ENCODE results near the gene STK25.
"Not testable (repeated sequence)": the region's sequence is repeated elsewhere in the genome, so short reads cannot be mapped to it uniquely, and the experiment has no call there.

Gene STK25

GRCh38 chr2:241507430-241508239, 749 bp downstream of the STK25 start:
- DNase-seq = peak; percentile 2 to 17

GRCh38 chr2:241506793-241507429, 1.5 kb downstream of the STK25 start:
- no peak for DNase-seq

DNA sequence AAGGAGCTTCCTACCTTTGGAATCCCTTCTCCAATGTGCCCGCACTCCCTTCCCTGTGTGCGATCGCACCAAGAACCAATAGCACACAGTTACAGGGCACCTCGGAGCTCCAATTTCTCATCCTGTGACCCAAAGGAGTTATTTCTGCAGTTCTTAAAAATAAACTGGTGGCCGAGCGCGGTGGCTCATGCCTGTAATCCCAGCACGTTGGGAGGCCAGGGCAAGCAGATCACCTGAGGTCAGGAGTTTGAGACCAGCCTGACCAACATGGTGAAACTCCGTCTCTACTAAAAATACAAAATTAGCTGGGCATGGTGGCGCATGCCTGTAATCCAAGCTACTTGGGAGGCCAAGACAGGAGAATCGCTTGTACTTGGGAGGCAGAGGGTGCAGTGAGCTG, 2.1 kb downstream of the STK25 start:
- not testable (repeated sequence) for DNase-seq

DNA sequence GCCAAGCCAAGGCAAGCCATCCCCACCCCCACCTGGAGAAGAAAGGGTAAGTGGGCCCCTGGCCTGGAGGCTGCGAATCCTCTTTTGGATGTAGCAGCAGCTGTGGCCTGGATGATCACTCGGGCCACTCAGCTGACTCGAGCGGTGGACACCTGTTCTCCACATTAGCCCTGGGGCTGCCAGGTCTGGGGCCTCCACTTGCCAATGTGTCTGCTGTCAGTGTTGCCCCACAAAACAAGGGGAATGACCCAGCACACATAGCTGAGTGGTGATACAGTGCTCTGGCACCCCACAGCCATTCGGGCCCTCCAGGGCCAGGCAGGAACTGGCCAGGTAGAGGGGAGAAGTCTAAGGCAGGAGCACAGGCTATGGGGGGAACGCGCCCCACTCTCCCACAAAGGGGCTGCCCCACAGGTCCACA, 2.6 kb downstream of the STK25 start:
- no peak for DNase-seq

GRCh38 chr2:241505086-241505780, 3.2 kb downstream of the STK25 start:
- no peak for DNase-seq

GRCh38 chr2:241503776-241504392, 4.5 kb downstream of the STK25 start:
- DNase-seq = no peak

- no peak for DNase-seq
Observed at GRCh38 chr2:241502281-241502680, 6.1 kb downstream of the STK25 start.

- DNase-seq = no peak
Observed at GRCh38 chr2:241501551-241501950, 6.8 kb downstream of the STK25 start.

- DNase-seq = no peak
Observed at GRCh38 chr2:241501099-241501541, 7.3 kb downstream of the STK25 start.

DNA sequence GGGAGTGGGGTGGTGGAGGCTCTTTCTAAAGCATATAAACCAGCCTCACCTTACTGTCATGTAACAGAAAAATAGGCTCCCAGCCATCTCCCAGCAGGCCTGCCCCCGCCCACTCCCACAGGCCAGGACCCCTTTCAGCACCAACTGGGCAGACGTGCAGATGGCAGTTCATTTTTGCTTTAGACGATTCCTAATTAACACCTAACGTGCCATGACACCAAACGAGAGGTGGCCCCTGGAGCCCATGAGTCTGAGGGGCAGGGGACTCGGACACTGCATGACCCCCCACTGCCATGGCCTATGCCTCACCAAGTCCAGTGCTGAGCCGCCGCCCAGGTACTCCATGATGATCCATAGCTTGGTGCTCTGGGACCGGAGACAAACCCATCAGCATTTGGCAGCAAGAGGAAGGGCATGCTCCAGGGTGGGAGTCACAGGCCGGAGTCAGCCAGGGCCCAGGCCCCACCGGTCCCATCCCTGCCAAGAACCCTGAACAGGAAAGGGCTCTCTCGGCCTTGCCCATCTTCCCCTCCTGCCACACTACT, 7.9 kb downstream of the STK25 start:
- DNase-seq = no peak

- DNase-seq = no peak
Observed at GRCh38 chr2:241500016-241500415, 8.4 kb downstream of the STK25 start.

- no peak for DNase-seq
Observed at GRCh38 chr2:241499146-241499965, 9.0 kb downstream of the STK25 start.

- no peak for DNase-seq
Observed at GRCh38 chr2:241498115-241499070, 10.0 kb downstream of the STK25 start.

GRCh38 chr2:241496904-241497877, 11.2 kb downstream of the STK25 start:
- DNase-seq = no peak

DNA sequence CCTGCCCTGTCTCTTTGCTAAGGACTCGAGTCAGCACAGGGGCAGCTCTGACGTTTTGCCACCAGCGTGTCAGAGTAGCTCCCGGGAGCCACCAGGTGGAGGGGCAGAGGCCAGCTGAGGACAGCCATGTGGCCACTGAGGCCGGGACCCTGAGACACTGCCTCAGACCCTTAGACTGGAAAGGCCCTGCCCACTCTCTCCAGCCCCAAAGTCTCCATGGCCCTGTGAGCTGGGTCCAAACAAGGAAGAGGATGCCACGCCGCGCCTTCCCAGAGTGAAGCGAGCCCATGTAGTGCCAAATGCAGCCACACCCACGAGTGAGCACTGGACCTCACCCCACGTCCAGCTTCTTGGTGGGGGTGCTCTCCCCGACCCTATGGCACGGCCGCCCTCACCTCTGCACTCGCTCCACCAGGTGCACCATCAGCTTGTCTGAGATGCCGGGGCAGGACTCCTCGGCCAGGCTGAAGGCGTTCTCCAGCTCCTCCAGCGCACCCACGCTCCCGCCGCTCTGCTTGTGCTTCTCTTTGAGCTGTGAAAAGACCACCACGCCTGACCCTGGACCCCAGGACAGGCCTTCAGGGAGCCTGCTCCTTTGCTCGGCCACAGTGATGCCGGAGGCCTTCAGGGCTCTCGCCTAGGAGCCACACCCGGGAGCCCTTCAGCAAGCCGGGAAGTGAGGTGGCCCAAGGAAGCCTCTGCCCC, 12.2 kb downstream of the STK25 start:
- no peak for DNase-seq

DNA sequence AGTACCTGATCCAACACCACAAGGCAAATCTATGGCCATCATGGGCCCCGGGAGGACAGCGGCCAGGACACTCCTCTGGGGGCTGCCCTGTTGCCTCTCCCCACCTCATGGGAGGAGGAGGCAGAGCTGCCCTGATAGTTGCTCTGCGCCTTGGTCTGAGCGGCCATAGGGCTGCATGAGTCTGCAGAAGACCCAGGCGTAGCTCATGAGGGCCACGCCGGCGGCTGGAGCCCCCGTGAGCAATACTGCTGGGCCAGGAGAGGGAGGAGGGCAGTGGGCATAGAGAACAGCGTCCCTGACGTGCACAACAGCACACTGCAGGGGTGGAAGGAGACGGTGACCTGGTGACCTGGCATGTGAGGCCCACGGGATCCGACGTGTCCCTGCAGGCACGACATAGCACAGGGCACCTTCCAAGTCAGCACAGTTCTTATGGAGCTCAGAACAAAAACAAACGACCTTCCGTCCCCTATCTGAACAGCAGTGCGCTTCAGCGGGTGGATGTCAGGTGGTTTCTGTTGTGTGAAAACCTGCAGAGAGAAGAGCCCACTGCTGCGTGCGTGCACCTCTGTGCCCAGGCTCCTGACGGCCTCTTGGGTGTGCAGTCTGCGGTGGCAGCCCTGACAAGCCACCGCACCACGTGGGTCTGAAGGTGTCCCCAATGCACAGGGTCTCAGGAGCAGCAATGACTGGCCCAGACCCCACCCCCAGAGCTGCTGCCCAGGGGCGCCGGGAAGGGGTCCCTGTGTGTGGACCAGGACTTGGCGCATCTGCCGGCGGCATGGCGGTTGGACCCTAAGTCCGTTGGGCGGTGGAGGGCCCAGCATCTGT, 13.0 kb downstream of the STK25 start:
- no peak for DNase-seq

DNA sequence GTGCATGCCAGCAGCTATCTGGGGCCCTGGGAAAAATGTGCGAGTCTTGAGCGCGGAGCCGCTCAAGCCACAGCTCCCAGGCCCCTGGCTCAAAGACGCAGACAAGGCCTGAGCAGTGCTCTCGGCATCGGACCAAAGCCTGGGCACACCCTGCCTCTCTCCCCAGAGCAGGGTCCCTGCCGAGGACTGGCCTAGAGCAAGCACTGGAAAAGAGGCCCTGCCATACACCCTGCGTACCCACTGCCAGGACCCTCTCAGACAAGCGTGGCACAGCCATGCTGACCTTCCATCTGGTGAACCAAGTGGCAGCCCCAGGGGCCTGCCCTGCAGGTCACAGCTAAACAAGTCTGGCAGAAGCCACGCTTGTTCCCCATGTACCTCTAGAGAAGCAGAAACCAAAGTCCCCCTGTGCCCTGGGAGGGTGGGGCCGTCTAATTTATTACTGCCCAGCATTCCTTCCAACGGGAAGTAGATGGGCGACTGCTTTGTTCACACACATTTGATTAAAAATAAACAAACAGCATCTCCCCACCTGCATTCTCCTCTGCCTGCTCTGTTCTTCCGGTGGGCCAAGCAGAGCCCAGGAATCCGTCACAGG, 14.0 kb downstream of the STK25 start:
- no peak for DNase-seq

- DNase-seq = no peak
Observed at GRCh38 chr2:241493092-241493491, 15.3 kb downstream of the STK25 start.

All from CD4-positive, alpha-beta T cell treated with Interleukin-4 for 1 hour (primary cell).